ENCODE measurements around the gene ZNF394. TPM values are rescaled to one million over a fixed set of nuclear protein-coding genes. Genes with fewer than 3 reads are reported as not detected.

ZNF394 gene
- total RNA-seq, 6 donors from 2014 or later: 29.0 to 186 (median 34.8) TPM

- H3K36me3 ChIP-seq: peaks cover 16 to 79% (median 45%) of the 10 kb centered on the region in 4 donors
- WGBS, 2 donors: 95% methylated on average over 21 of the region's 21 CpGs
- no peak overlapping the region for H3K27ac ChIP-seq
- H3K27me3 ChIP-seq: no peaks in the 10 kb centered on the region
- ATAC-seq (ENCODE audit: low FRiP score in 2 of 2): no peak
- H3K9me3 ChIP-seq: peaks cover 3 to 27% (median 18%) of the 10 kb centered on the region in 4 donors
- TF ChIP-seq, protein P1, sequence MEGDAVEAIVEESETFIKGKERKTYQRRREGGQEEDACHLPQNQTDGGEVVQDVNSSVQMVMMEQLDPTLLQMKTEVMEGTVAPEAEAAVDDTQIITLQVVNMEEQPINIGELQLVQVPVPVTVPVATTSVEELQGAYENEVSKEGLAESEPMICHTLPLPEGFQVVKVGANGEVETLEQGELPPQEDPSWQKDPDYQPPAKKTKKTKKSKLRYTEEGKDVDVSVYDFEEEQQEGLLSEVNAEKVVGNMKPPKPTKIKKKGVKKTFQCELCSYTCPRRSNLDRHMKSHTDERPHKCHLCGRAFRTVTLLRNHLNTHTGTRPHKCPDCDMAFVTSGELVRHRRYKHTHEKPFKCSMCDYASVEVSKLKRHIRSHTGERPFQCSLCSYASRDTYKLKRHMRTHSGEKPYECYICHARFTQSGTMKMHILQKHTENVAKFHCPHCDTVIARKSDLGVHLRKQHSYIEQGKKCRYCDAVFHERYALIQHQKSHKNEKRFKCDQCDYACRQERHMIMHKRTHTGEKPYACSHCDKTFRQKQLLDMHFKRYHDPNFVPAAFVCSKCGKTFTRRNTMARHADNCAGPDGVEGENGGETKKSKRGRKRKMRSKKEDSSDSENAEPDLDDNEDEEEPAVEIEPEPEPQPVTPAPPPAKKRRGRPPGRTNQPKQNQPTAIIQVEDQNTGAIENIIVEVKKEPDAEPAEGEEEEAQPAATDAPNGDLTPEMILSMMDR (IDR thresholded peaks at IDR 0.05): peak in 1 of 6 experiments; percentile 17
- no peak for TF ChIP-seq POLR2A (IDR thresholded peaks at IDR 0.05)
- no peak overlapping the region for H3K4me3 ChIP-seq
- no peaks in the 10 kb centered on the region for H3K4me1 ChIP-seq
- no peak for DNase-seq
Measured at GRCh38 chr7:99525713-99526440, 25.8 kb upstream of the ZNF394 start.

GRCh38 chr7:99521399-99521798 lies 21.3 kb upstream of the ZNF394 start:
- no peak overlapping the region for H3K4me3 ChIP-seq
- 92 to 93% methylated on average over 3 of the region's 3 CpGs for WGBS, 2 donors
- no peak for ATAC-seq (ENCODE audit: low FRiP score in 2 of 2)
- H3K36me3 ChIP-seq: peaks cover 6 to 69% (median 42%) of the 10 kb centered on the region in 4 donors
- no peaks in the 10 kb centered on the region for H3K9me3 ChIP-seq
- DNase-seq: no peak
- H3K4me1 ChIP-seq: no peaks in the 10 kb centered on the region
- H3K27me3 ChIP-seq: no peaks in the 10 kb centered on the region
- H3K27ac ChIP-seq: no peak overlapping the region
- TF ChIP-seq, protein P1 (IDR thresholded peaks at IDR 0.05): no peak
- TF ChIP-seq POLR2A (IDR thresholded peaks at IDR 0.05): no peak
- no peak for TF ChIP-seq POLR2AphosphoS5 (IDR thresholded peaks at IDR 0.05)
- no peak for TF ChIP-seq EP300 (IDR thresholded peaks at IDR 0.05)

DNA sequence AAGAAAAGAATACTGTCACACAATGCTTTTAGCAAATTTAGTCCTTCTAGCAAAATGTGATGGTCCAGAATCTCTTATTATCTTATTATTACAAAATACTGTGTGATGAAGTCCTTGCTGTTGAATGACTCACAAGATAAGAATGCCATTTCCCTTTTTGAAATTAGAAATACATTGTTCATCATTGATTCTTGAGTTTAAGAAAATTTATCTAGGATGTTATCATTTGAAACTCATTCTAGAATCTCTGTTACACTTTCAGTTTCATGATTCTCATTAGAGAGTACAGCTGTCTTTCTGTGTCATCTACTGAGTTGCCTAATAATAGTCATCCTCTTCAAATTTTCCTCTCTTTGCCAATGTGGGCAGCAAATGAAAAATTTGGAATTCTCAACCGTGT lies 14.0 kb upstream of the ZNF394 start:
- WGBS, 2 donors: 84 to 100% methylated on average over 1 of the region's 1 CpG
- no peak for ATAC-seq (ENCODE audit: low FRiP score in 2 of 2)

GRCh38 chr7:99505324-99505662 lies 5.2 kb upstream of the ZNF394 start:
- TF ChIP-seq EP300 (IDR thresholded peaks at IDR 0.05): no peak
- no peak for TF ChIP-seq POLR2AphosphoS5 (IDR thresholded peaks at IDR 0.05)
- peak in 1 of 4 donors; percentile 34 for TF ChIP-seq POLR2A (IDR thresholded peaks at IDR 0.05)
- no peak for DNase-seq
- no peak for ATAC-seq (ENCODE audit: low FRiP score in 2 of 2)
- Histone ChIP-seq H3K4me1 (peaks cover 31 to 40% (median 32%) of the 10 kb centered on the region in 4 donors), H3K4me3 (peak overlapping the region; percentile 58 to 88 (median 64)), H3K27ac (peak overlapping the region; percentile 83 to 98 (median 92)), H3K9me3 (no peaks in the 10 kb centered on the region), H3K36me3 (peaks cover 0 to 3% (median 0%) of the 10 kb centered on the region in 4 donors), H3K27me3 (no peaks in the 10 kb centered on the region)
- 2 to 3% methylated on average over 7 to 9 of the region's 11 CpGs for WGBS, 2 donors

More for the DNA sequence above, 14.0 kb upstream of the ZNF394 start:
- Histone ChIP-seq H3K36me3 (peaks cover 3 to 72% (median 46%) of the 10 kb centered on the region in 4 donors), H3K4me1 (no peaks in the 10 kb centered on the region), H3K4me3 (no peak overlapping the region), H3K9me3 (no peaks in the 10 kb centered on the region), H3K27ac (no peak overlapping the region), H3K27me3 (no peaks in the 10 kb centered on the region)
- TF ChIP-seq POLR2AphosphoS5 (IDR thresholded peaks at IDR 0.05): no peak
- TF ChIP-seq, protein P1 (IDR thresholded peaks at IDR 0.05): no peak
- no peak for TF ChIP-seq POLR2A (IDR thresholded peaks at IDR 0.05)
- TF ChIP-seq EP300 (IDR thresholded peaks at IDR 0.05): no peak
- no peak for DNase-seq

- peak within 1 kb of the TSS; percentile 83 to 98 (median 92) for H3K27ac ChIP-seq
- 0 to 1% methylated on average over 23 to 38 of the region's 53 CpGs for WGBS, 2 donors
- peaks cover 31 to 40% (median 32%) of the 10 kb centered on the region in 4 donors for H3K4me1 ChIP-seq
- peak within 1 kb of the TSS; percentile 58 to 88 (median 64) for H3K4me3 ChIP-seq
- no peaks in the 10 kb centered on the region for H3K36me3 ChIP-seq
- ATAC-seq (ENCODE audit: low FRiP score in 2 of 2) (peak; percentile 96 to 98), DNase-seq (peak; percentile 98)
- TF ChIP-seq POLR2A (IDR thresholded peaks at IDR 0.05) (peak in 2 of 4 donors; percentile 22 to 70), EP300 (IDR thresholded peaks at IDR 0.05) (no peak), POLR2AphosphoS5 (IDR thresholded peaks at IDR 0.05) (peak; percentile 78 to 92)
- TF ChIP-seq, protein P1 (IDR thresholded peaks at IDR 0.05): peak in 2 of 6 experiments; percentile 13 to 28
- H3K9me3 ChIP-seq: no peaks in the 10 kb centered on the region
- no peaks in the 10 kb centered on the region for H3K27me3 ChIP-seq
Measured at GRCh38 chr7:99504603-99505323, 4.7 kb upstream of the ZNF394 start, which contains the start of gene ZKSCAN5. Gene ZKSCAN5, plus strand, starts transcription at chr7:99504662. Its CDS starts 1,383 bp downstream, at chr7:99506045.

All from upper lobe of left lung (tissue), 6 donors.